OCI-LY7 (cell line): ENCODE data around the gene ASB2.

Experiments
- CTCF ChIP-seq: fragments of 200-600 bp; sonication (generic); conservative IDR thresholded peaks from 2 replicates; pipeline ENCODE4 v1.5.1; 2014; ENCODE audit warnings: mild to moderate bottlenecking, antibody characterized with exemption, low read length, moderate library complexity, mixed read lengths
- EZH2phosphoT487 ChIP-seq: fragments of 200-600 bp; sonication (generic); IDR thresholded peaks from 2 replicates; pipeline ENCODE4 v1.6.1; 2018; ENCODE audit warnings: low read depth, borderline replicate concordance, mild to moderate bottlenecking, mixed run types, antibody characterized with exemption, low read length, moderate library complexity, mixed read lengths

- TF ChIP-seq CTCF (no peak), EZH2phosphoT487 (no peak)
Measured at GRCh38 chr14:93930989-93931307, 45.4 kb downstream of the ASB2 start.
